SK-N-SH (cell line): ENCODE data around the gene PCDH1. TPM values are rescaled to one million over a fixed set of nuclear protein-coding genes. Genes with fewer than 3 reads are reported as not detected.
A peak's percentile ranks its signal among the peaks of the same experiment; 100 is the strongest.

Experiments used
- CTCF ChIA-PET: fragments of 300-600, 350-600 bp; formaldehyde crosslinking; extraction: SDS; loops from one replicate; lab custom pipeline; 2021; lab: Yijun Ruan, JAX
- POLR2A ChIA-PET: fragments of 350-600 bp; sonication (Branson Sonifier 250); formaldehyde crosslinking; extraction: SDS; loops from one replicate; lab custom pipeline; 2020; ENCODE audit warnings: antibody characterized with exemption, inconsistent platforms; lab: Yijun Ruan, JAX
- DNase-seq: peaks from one replicate; pipeline ENCODE4 v3.0.0; 2012
- H2AFZ ChIP-seq: fragments of 200-600 bp; sonication (generic); 2 replicates; pipeline ENCODE4 v1.8.1; 2016; ENCODE audit warnings: antibody characterized with exemption, mild to moderate bottlenecking, low read depth
- H3F3A ChIP-seq: fragments of 200-600 bp; sonication (generic); replicated peaks from 2 replicates; pipeline ENCODE3; 2016; ENCODE audit warnings: antibody characterized with exemption, mild to moderate bottlenecking; ENCODE audit not compliant: insufficient read depth
- H3K27ac ChIP-seq, 2 experiments: fragments of 200-500 bp in 1 of 2; fragments of 200-600 bp in 1 of 2; sonication (Bioruptor generic) in 1 of 2; sonication (generic), shearing (Covaris generic) in 1 of 2; 2 replicates each; pipeline versions ENCODE4 v1.5.1 to v1.6.1; 2014 to 2016; ENCODE audit warnings: low read depth in 2 of 2, inconsistent platforms in 1 of 2, low read length in 1 of 2, mild to moderate bottlenecking in 1 of 2, mixed read lengths in 1 of 2
- H3K27me3 ChIP-seq: fragments of 200-600 bp; sonication (generic), shearing (Covaris generic); 2 replicates; pipeline ENCODE4 v1.6.1; 2016; ENCODE audit warnings: mixed run types; ENCODE audit not compliant: insufficient read depth
- H3K36me3 ChIP-seq, 2 experiments: fragments of 200-500 bp in 1 of 2; fragments of 200-600 bp in 1 of 2; sonication (Bioruptor generic) in 1 of 2; sonication (generic) in 1 of 2; replicated peaks in 1 of 2; 2 replicates each; pipeline versions ENCODE3 to v1.5.1; 2014 to 2016; ENCODE audit warnings: low read length in 1 of 2, mild to moderate bottlenecking in 1 of 2; ENCODE audit not compliant: insufficient read depth in 2 of 2, control insufficient read depth in 1 of 2
- H3K4me1 ChIP-seq, 2 experiments: fragments of 200-500 bp in 1 of 2; fragments of 200-600 bp in 1 of 2; sonication (Bioruptor generic) in 1 of 2; sonication (generic), shearing (Covaris generic) in 1 of 2; 2 replicates each; pipeline versions ENCODE4 v1.5.1 to v1.6.1; 2014 to 2016; ENCODE audit warnings: low read depth in 1 of 2, low read length in 1 of 2, mixed run types in 1 of 2; ENCODE audit not compliant: insufficient read depth in 2 of 2, control insufficient read depth in 1 of 2
- H3K4me2 ChIP-seq: fragments of 200-600 bp; sonication (generic), shearing (Covaris generic); 2 replicates; pipeline ENCODE4 v1.6.1; 2017; ENCODE audit warnings: mixed run types
- H3K4me3 ChIP-seq, 2 experiments: fragments of 200-500 bp in 1 of 2; fragments of 200-600 bp in 1 of 2; sonication (Bioruptor generic) in 1 of 2; sonication (generic), shearing (Covaris generic) in 1 of 2; 2 replicates each; pipeline versions ENCODE4 v1.5.1 to v1.8.1; 2014 to 2016; ENCODE audit warnings: low read depth in 2 of 2, inconsistent platforms in 1 of 2, low read length in 1 of 2, mild to moderate bottlenecking in 1 of 2, mixed read lengths in 1 of 2, moderate library complexity in 1 of 2
- H3K79me2 ChIP-seq: fragments of 200-600 bp; sonication (generic); 2 replicates; pipeline ENCODE4 v1.8.1; 2017; ENCODE audit warnings: mild to moderate bottlenecking; ENCODE audit not compliant: insufficient read depth
- H3K9ac ChIP-seq: fragments of 200-600 bp; sonication (generic); 2 replicates; pipeline ENCODE4 v1.6.1; 2017; ENCODE audit warnings: mixed run types
- H3K9me2 ChIP-seq: fragments of 200-600 bp; sonication (generic); 2 replicates; pipeline ENCODE4 v1.6.1; 2017; ENCODE audit warnings: mixed run types
- H3K9me3 ChIP-seq: fragments of 200-600 bp; sonication (generic); 2 replicates; pipeline ENCODE4 v1.6.1; 2017; ENCODE audit warnings: mixed run types, mild to moderate bottlenecking, moderate library complexity
- H4K20me1 ChIP-seq: fragments of 200-600 bp; sonication (generic); 2 replicates; pipeline ENCODE4 v1.6.1; 2017; ENCODE audit warnings: mild to moderate bottlenecking, mixed run types; ENCODE audit not compliant: insufficient read depth
- CHD2 ChIP-seq: fragments of 150-350 bp; IDR thresholded peaks from 2 replicates; pipeline ENCODE4 v1.6.1; 2018; ENCODE audit warnings: low read length; ENCODE audit not compliant: partially characterized antibody
- ELF1 ChIP-seq: IDR thresholded peaks from 2 replicates; pipeline ENCODE4 v1.4.0; 2012
- EZH2phosphoT487 ChIP-seq: fragments of 200-600 bp; sonication (generic); IDR thresholded peaks from 2 replicates; pipeline ENCODE4 v1.6.1; 2017; ENCODE audit warnings: low read depth, mixed run types, mild to moderate bottlenecking, antibody characterized with exemption, moderate library complexity, borderline replicate concordance
- FOXJ3 ChIP-seq: sonication (generic); formaldehyde crosslinking; IDR thresholded peaks from 2 replicates; pipeline ENCODE4 v1.5.1; 2020; ENCODE audit warnings: mild to moderate bottlenecking, missing genetic modification reagents
- GABPA ChIP-seq: IDR thresholded peaks from 2 replicates; pipeline ENCODE4 v1.4.0; 2012; ENCODE audit warnings: low read depth, mild to moderate bottlenecking
- GATA2 ChIP-seq: sonication (generic); formaldehyde crosslinking; IDR thresholded peaks from 2 replicates; pipeline ENCODE4 v1.5.0; 2020; ENCODE audit warnings: mild to moderate bottlenecking, missing genetic modification reagents
- JUND ChIP-seq: IDR thresholded peaks from 2 replicates; pipeline ENCODE4 v1.4.0; 2012
- MAX ChIP-seq: IDR thresholded peaks from 2 replicates; pipeline ENCODE4 v1.4.0; 2012; ENCODE audit warnings: low read depth
- MEF2A ChIP-seq: IDR thresholded peaks from 2 replicates; pipeline ENCODE4 v1.4.0; 2012; ENCODE audit warnings: low read depth, borderline replicate concordance
- MXI1 ChIP-seq: IDR thresholded peaks from 2 replicates; pipeline ENCODE4 v1.6.1; 2012; ENCODE audit warnings: mild to moderate bottlenecking, low read depth, low read length, improper control_type of control experiment
- NFIC ChIP-seq: IDR thresholded peaks from 2 replicates; pipeline ENCODE4 v1.4.0; 2012; ENCODE audit warnings: borderline replicate concordance
- PBX3 ChIP-seq: IDR thresholded peaks from 2 replicates; pipeline ENCODE4; 2012
- POLR2AphosphoS5 ChIP-seq: IDR thresholded peaks from 2 replicates; pipeline ENCODE4 v1.6.1; 2012; ENCODE audit warnings: low read depth, low read length
- RCOR1 ChIP-seq: fragments of 150-350 bp; IDR thresholded peaks from 2 replicates; pipeline ENCODE4 v1.6.1; 2017; ENCODE audit warnings: antibody characterized with exemption, low read length
- REST ChIP-seq: IDR thresholded peaks from 2 replicates; pipeline ENCODE4 v1.6.1; 2012; ENCODE audit warnings: mild to moderate bottlenecking, low read depth, low read length, moderate library complexity
- RFX5 ChIP-seq: IDR thresholded peaks from 2 replicates; pipeline ENCODE4 v1.6.1; 2012; ENCODE audit warnings: mild to moderate bottlenecking, improper control_type of control experiment, low read length
- SIN3A ChIP-seq: IDR thresholded peaks from 2 replicates; pipeline ENCODE4 v1.6.1; 2012; ENCODE audit warnings: low read depth, mild to moderate bottlenecking, low read length, moderate library complexity, borderline replicate concordance
- SMC3 ChIP-seq: IDR thresholded peaks from 2 replicates; pipeline ENCODE4 v1.6.1; 2012; ENCODE audit warnings: low read depth, low read length, improper control_type of control experiment
- TAF1 ChIP-seq: IDR thresholded peaks from 2 replicates; pipeline ENCODE4 v1.6.1; 2012; ENCODE audit warnings: low read depth, mild to moderate bottlenecking, low read length, moderate library complexity, borderline replicate concordance
- USF1 ChIP-seq: IDR thresholded peaks from 2 replicates; pipeline ENCODE4 v1.4.0; 2012; ENCODE audit warnings: low read depth, borderline replicate concordance
- USF2 ChIP-seq: fragments of 150-350 bp; IDR thresholded peaks from 2 replicates; pipeline ENCODE4 v1.6.1; 2017; ENCODE audit warnings: antibody characterized with exemption, low read length, low read depth, borderline replicate concordance
- YY1 ChIP-seq: IDR thresholded peaks from 2 replicates; pipeline ENCODE4 v1.4.0; 2012; ENCODE audit warnings: low read depth, mild to moderate bottlenecking
- ZBTB33 ChIP-seq: IDR thresholded peaks from 2 replicates; pipeline ENCODE4 v1.4.0; 2012; ENCODE audit warnings: low read depth, borderline replicate concordance
- WGBS: methylation state at CpG from one replicate; pipeline ENCODE4 v1.1.6; 2017; ENCODE audit warnings: low lambda C conversion rate; 5-methylcytosine and 5-hydroxymethylcytosine counted together
- polyA plus RNA-seq, 3 experiments: library from polyadenylated mRNA; depleted of rRNA; stranded (reverse); fragments of >200 nt; gene quantifications; 2 replicates each; pipeline ENCODE4 v1.2.3, GENCODE V29; 2012

PCDH1 gene
- polyA plus RNA-seq, 1 of the 3 experiments (the other 2 are of a cell fraction) = 0.08 TPM

GRCh38 chr5:141849415-141850243 is 28.6 kb downstream of the PCDH1 start:
- H3K9ac ChIP-seq = peak overlapping the region; percentile 83
- H3K27ac ChIP-seq = peak overlapping the region; percentile 83 to 98
- H3K9me3 ChIP-seq = no peaks in the 10 kb centered on the region
- POLR2A ChIA-PET = interaction anchor here (0.8 to 1.3 kb wide), 6 partner anchors 11 to 38 kb away, joined by 3 to 4 read pairs (median 3); no protein-coding TSS in a partner anchor
- WGBS = under 1% methylated on average over 19 of the region's 73 CpGs
- H3K4me2 ChIP-seq = peak overlapping the region; percentile 98
- H3F3A ChIP-seq = peaks cover 5% of the 10 kb centered on the region
- CTCF ChIA-PET = interaction anchor here (0.9 to 1.9 kb wide), 5 partner anchors 11 to 158 kb away, joined by 3 to 5 read pairs (median 4); partner anchors contain the start of gene PCDH1
- DNase-seq = peak; percentile 95
- H3K36me3 ChIP-seq = no peaks in the 10 kb centered on the region
- H3K9me2 ChIP-seq = no peaks in the 10 kb centered on the region
- no peaks in the 10 kb centered on the region for H3K79me2 ChIP-seq
- no peaks in the 10 kb centered on the region; the same call in 1 of the 2 replicates for H3K27me3 ChIP-seq
- H3K4me1 ChIP-seq = peaks cover 8 to 34% of the 10 kb centered on the region in 2 experiments; a peak in 3 of 4 replicates
- H3K4me3 ChIP-seq = peak overlapping the region; percentile 74 to 82
- H2AFZ ChIP-seq = peak overlapping the region; percentile 95
- H4K20me1 ChIP-seq = no peaks in the 10 kb centered on the region
- no peak for TF ChIP-seq USF2
- TF ChIP-seq REST = peak; percentile 16; the same call in 1 of the 2 replicates
- no peak for TF ChIP-seq NFIC
- TF ChIP-seq JUND = no peak
- no peak for TF ChIP-seq USF1
- TF ChIP-seq FOXJ3 (CRISPR knock-in tag) = peak; percentile 67
- no peak for TF ChIP-seq ZBTB33
- peak; percentile 48; the same call in 1 of the 2 replicates for TF ChIP-seq MAX
- TF ChIP-seq SMC3 = no peak
- TF ChIP-seq RFX5 = no peak
- no peak; the same call in 1 of the 2 replicates for TF ChIP-seq PBX3
- no peak for TF ChIP-seq EZH2phosphoT487
- TF ChIP-seq ELF1 = peak; percentile 23; the same call in 1 of the 2 replicates
- no peak for TF ChIP-seq MEF2A
- TF ChIP-seq POLR2AphosphoS5 = peak; percentile 75; the same call in 1 of the 2 replicates
- TF ChIP-seq YY1 = no peak
- no peak for TF ChIP-seq GATA2
- TF ChIP-seq TAF1 = 0 out of 2 replicates have a peak, but pooled peaks have one; percentile 44
- TF ChIP-seq MXI1 = peak; percentile 36; the same call in 1 of the 2 replicates
- TF ChIP-seq RCOR1 = no peak
- TF ChIP-seq CHD2 = peak; percentile 23
- no peak; the same call in 1 of the 2 replicates for TF ChIP-seq GABPA
- TF ChIP-seq SIN3A = 0 out of 2 replicates have a peak, but pooled peaks have one; percentile 21
